K562 (cell line): Measurements from ENCODE around the gene AKAP3. TPM values are rescaled to one million over a fixed set of nuclear protein-coding genes. Genes with fewer than 3 reads are reported as not detected.
A peak's percentile ranks its signal among the peaks of the same experiment; 100 is the strongest.

Experiments
- ARID1B ChIP-seq: fragments of 450-650 bp; IDR thresholded peaks from 2 replicates; pipeline ENCODE4 v1.6.1; 2016; ENCODE audit warnings: antibody characterized with exemption, mild to moderate bottlenecking, inconsistent platforms
- CBX2 ChIP-seq: fragments of 200-600 bp; sonication (generic); IDR thresholded peaks from one replicate; pipeline ENCODE4 v1.6.1; 2012; ENCODE audit warnings: mild to moderate bottlenecking, low read length, inconsistent platforms; ENCODE audit not compliant: insufficient read depth, poor library complexity, severe bottlenecking
- CEBPB ChIP-seq: fragments of 450-650 bp; IDR thresholded peaks from 2 replicates; pipeline ENCODE4 v1.6.1; 2016; ENCODE audit warnings: missing genetic modification characterization, missing compliant biosample characterization
- EP300 ChIP-seq: IDR thresholded peaks from 2 replicates; pipeline ENCODE4 v1.6.1; 2012; ENCODE audit warnings: low read length, improper control_type of control experiment
- ETV1 ChIP-seq: fragments of 450-650 bp; conservative IDR thresholded peaks from 2 replicates; pipeline ENCODE4 v1.6.1; 2016; ENCODE audit warnings: missing genetic modification characterization, control low read depth, low read depth, missing compliant biosample characterization
- FOXA3 ChIP-seq, 2 experiments: fragments of 450-650 bp in 1 of 2; sonication (generic) in 1 of 2; formaldehyde crosslinking; IDR thresholded peaks in 1 of 2; conservative IDR thresholded peaks in 1 of 2; 2 replicates each; pipeline versions ENCODE4 v1.4.0 to v1.8.0; 2020 to 2022; ENCODE audit warnings: mild to moderate bottlenecking in 2 of 2, missing genetic modification reagents in 1 of 2
- FOXK1 ChIP-seq: sonication (generic); formaldehyde crosslinking; IDR thresholded peaks from 2 replicates; pipeline ENCODE4 v1.8.0; 2022; ENCODE audit warnings: missing genetic modification reagents, mild to moderate bottlenecking, borderline replicate concordance
- GABPB2 ChIP-seq: fragments of 250-450 bp; sonication (Bioruptor Pico); conservative IDR thresholded peaks from 2 replicates; pipeline ENCODE4 v1.5.1; 2021; ENCODE audit warnings: mild to moderate bottlenecking
- GATAD2B ChIP-seq: fragments of 450-650 bp; IDR thresholded peaks from 2 replicates; pipeline ENCODE4 v1.6.1; 2017; ENCODE audit warnings: mild to moderate bottlenecking, borderline replicate concordance
- GTF2E2 ChIP-seq: fragments of 200-800 bp; sonication (Bioruptor generic); IDR thresholded peaks from 2 replicates; pipeline ENCODE4 v1.6.1; 2016; ENCODE audit warnings: missing genetic modification characterization, missing compliant biosample characterization
- MAFK ChIP-seq: IDR thresholded peaks from 2 replicates; pipeline ENCODE4 v1.6.1; 2011; ENCODE audit warnings: low read length, improper control_type of control experiment
- NELFE ChIP-seq: IDR thresholded peaks from 2 replicates; pipeline ENCODE4 v1.6.1; 2011; ENCODE audit warnings: mild to moderate bottlenecking; ENCODE audit not compliant: insufficient read depth, insufficient read length
- POLR2AphosphoS5 ChIP-seq: IDR thresholded peaks from 2 replicates; pipeline ENCODE4 v1.6.1; 2011; ENCODE audit warnings: mild to moderate bottlenecking, low read depth, low read length, moderate library complexity; ENCODE audit not compliant: control insufficient read depth, insufficient read depth
- PURB ChIP-seq: sonication (generic); formaldehyde crosslinking; IDR thresholded peaks from 2 replicates; pipeline ENCODE4 v1.9.0; 2021; ENCODE audit warnings: low read depth, mild to moderate bottlenecking, missing genetic modification reagents
- RBFOX2 ChIP-seq: fragments of 200-400 bp; formaldehyde crosslinking; IDR thresholded peaks from 2 replicates; pipeline ENCODE4 v1.6.1; 2017; ENCODE audit warnings: low read depth, mild to moderate bottlenecking, low read length, moderate library complexity
- RBM25 ChIP-seq: fragments of 200-400 bp; formaldehyde crosslinking; IDR thresholded peaks from 2 replicates; pipeline ENCODE4 v1.6.1; 2018; ENCODE audit warnings: low read length, low read depth, moderate library complexity; ENCODE audit not compliant: severe bottlenecking
- RCOR1 ChIP-seq, 2 experiments: IDR thresholded peaks; 2 replicates each; pipeline ENCODE4 v1.6.1; 2012; ENCODE audit warnings: low read depth in 2 of 2, low read length in 2 of 2, borderline replicate concordance in 1 of 2, improper control_type of control experiment in 1 of 2
- SMAD4 ChIP-seq: fragments of 250-450 bp; sonication (Bioruptor Pico); conservative IDR thresholded peaks from 2 replicates; pipeline ENCODE4 v1.8.0; 2021; ENCODE audit warnings: inconsistent platforms, mild to moderate bottlenecking, moderate library complexity
- SMARCE1 ChIP-seq: fragments of 450-650 bp; IDR thresholded peaks from 2 replicates; pipeline ENCODE4 v1.7.1; 2016; ENCODE audit warnings: mild to moderate bottlenecking
- SNIP1 ChIP-seq: fragments of 450-650 bp; IDR thresholded peaks from 2 replicates; pipeline ENCODE4 v1.7.1; 2017; ENCODE audit warnings: low read depth, mild to moderate bottlenecking
- TBL1XR1 ChIP-seq, 2 experiments: IDR thresholded peaks; 2 replicates each; pipeline ENCODE4 v1.6.1; 2012; ENCODE audit warnings: improper control_type of control experiment in 2 of 2, low read length in 2 of 2, mild to moderate bottlenecking in 1 of 2
- ZKSCAN3 ChIP-seq: fragments of 250-450 bp; sonication (Bioruptor Pico); IDR thresholded peaks from 2 replicates; pipeline ENCODE4 v1.4.0; 2020
- ZNF165 ChIP-seq: fragments of 250-450 bp; sonication (Bioruptor Pico); IDR thresholded peaks from 2 replicates; pipeline ENCODE4 v1.4.0; 2020; ENCODE audit warnings: borderline replicate concordance
- ZNF239 ChIP-seq: fragments of 250-450 bp; sonication (Bioruptor Pico); IDR thresholded peaks from 2 replicates; pipeline ENCODE4 v1.4.0; 2020; ENCODE audit warnings: mild to moderate bottlenecking
- ZNF408 ChIP-seq: fragments of 250-450 bp; sonication (Bioruptor Pico); IDR thresholded peaks from 2 replicates; pipeline ENCODE4 v1.4.0; 2020; ENCODE audit warnings: low read depth, mild to moderate bottlenecking, moderate library complexity
- ZNF445 ChIP-seq: fragments of 250-450 bp; sonication (Bioruptor Pico); IDR thresholded peaks from 2 replicates; pipeline ENCODE4 v1.4.0; 2020; ENCODE audit warnings: low read depth, mild to moderate bottlenecking, moderate library complexity
- ZNF699 ChIP-seq: fragments of 250-450 bp; sonication (Bioruptor Pico); IDR thresholded peaks from 2 replicates; pipeline ENCODE4 v1.8.0; 2021; ENCODE audit warnings: mild to moderate bottlenecking, moderate library complexity; ENCODE audit not compliant: insufficient replicate concordance
- ZNF778 ChIP-seq: fragments of 450-650 bp; formaldehyde crosslinking; IDR thresholded peaks from 2 replicates; pipeline ENCODE4 v1.4.0; 2020; ENCODE audit warnings: mild to moderate bottlenecking, moderate library complexity
- polyA plus RNA-seq, 8 experiments: library from polyadenylated mRNA; depleted of rRNA in 4 of 8; stranded (reverse) in 5 of 8; unstranded in 3 of 8; fragments of >200 nt; fragmentation: Nextera tagmentation in 2 of 8; fragmentation: Illumina TruSeq in 1 of 8; extraction: Ambion mirVana in 2 of 8; extraction: Trizol in 1 of 8; gene quantifications; 2 replicates each; pipeline versions ENCODE4 v1.2.1 to v1.2.3, GENCODE V29; 2011 to 2014; ENCODE audit warnings: inconsistent platforms in 1 of 8, missing spikeins in 1 of 8
- total RNA-seq, 7 experiments: library from RNA; depleted of rRNA in 6 of 7; stranded (reverse); fragments of >200 nt in 6 of 7; fragmentation: Illumina TruSeq in 2 of 7; extraction: Trizol in 2 of 7; gene quantifications; 2 replicates each; pipeline versions ENCODE4 v1.2.1 to v1.2.3, GENCODE V29; 2011 to 2021; ENCODE audit warnings: low replicate concordance in 1 of 7
- TF ChIP-seq, protein P1 (sequence below): fragments of 250-450 bp; sonication (Bioruptor Pico); IDR thresholded peaks from 2 replicates; pipeline ENCODE4 v1.8.0; 2021; ENCODE audit warnings: mild to moderate bottlenecking, moderate library complexity
- TF ChIP-seq, protein P2 (sequence below): fragments of 450-650 bp; formaldehyde crosslinking; IDR thresholded peaks from 2 replicates; pipeline ENCODE4 v1.4.0; 2022; ENCODE audit warnings: mild to moderate bottlenecking, moderate library complexity

AKAP3 gene
- total and polyA plus RNA-seq, 9 of the 15 experiments (the other 6 are each of a cell fraction or from before 2014, with no cell fraction given), result 0.17 to 2.8 (median 0.43) TPM

DNA sequence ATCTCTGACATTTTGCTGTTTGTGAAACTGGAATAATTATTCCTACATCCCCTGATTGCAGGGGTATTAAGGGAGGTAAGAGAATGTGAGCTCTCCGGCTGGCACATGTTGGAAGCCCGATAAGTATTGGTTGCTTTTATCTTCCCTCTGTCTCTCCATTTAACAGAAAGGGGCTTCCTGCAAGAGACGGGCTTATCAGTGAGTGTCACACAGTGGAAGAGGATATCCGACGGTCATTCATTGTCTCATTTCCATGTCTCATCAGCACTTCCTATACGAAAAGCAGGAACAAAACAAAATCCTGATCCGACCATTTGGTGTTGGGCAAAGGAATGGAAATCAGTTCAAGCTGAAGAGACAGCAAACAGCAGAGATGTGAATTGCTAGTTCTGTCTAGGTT is 76.2 kb downstream of the AKAP3 start (continued):
- TF ChIP-seq SNIP1, result no peak
- peak; percentile 38; the same call in 1 of the 2 replicates for TF ChIP-seq POLR2AphosphoS5
- TF ChIP-seq ZNF165 (CRISPR knock-in tag), result no peak
- no peak for TF ChIP-seq RBFOX2
- peak in 1 of 2 experiments; percentile 62; a peak in 1 of 4 replicates for TF ChIP-seq RCOR1 (IDR thresholded peaks at IDR 0.05; ENCODE audit: borderline replicate concordance in 1 of 2, low read depth in 2 of 2, low read length in 2 of 2)
- TF ChIP-seq GABPB2 (CRISPR knock-in tag), result no peak
- TF ChIP-seq RBM25, result no peak
- peak; percentile 86 for TF ChIP-seq ARID1B
- no peak for TF ChIP-seq ZNF239 (CRISPR knock-in tag)
- no peak for TF ChIP-seq ZNF699 (CRISPR knock-in tag)
- no peak for TF ChIP-seq GATAD2B
- TF ChIP-seq TBL1XR1 (IDR thresholded peaks at IDR 0.05; ENCODE audit: low read length in 2 of 2), result 0 out of 4 replicates have a peak, but pooled peaks of 1 of the 2 experiments have one; percentile 35
- peak; percentile 44; the same call in 1 of the 2 replicates for TF ChIP-seq SMARCE1
- TF ChIP-seq ZNF445 (CRISPR knock-in tag), result no peak
- TF ChIP-seq, protein P1, sequence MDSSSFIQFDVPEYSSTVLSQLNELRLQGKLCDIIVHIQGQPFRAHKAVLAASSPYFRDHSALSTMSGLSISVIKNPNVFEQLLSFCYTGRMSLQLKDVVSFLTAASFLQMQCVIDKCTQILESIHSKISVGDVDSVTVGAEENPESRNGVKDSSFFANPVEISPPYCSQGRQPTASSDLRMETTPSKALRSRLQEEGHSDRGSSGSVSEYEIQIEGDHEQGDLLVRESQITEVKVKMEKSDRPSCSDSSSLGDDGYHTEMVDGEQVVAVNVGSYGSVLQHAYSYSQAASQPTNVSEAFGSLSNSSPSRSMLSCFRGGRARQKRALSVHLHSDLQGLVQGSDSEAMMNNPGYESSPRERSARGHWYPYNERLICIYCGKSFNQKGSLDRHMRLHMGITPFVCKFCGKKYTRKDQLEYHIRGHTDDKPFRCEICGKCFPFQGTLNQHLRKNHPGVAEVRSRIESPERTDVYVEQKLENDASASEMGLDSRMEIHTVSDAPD (CRISPR knock-in tag), result no peak
- TF ChIP-seq, protein P2, sequence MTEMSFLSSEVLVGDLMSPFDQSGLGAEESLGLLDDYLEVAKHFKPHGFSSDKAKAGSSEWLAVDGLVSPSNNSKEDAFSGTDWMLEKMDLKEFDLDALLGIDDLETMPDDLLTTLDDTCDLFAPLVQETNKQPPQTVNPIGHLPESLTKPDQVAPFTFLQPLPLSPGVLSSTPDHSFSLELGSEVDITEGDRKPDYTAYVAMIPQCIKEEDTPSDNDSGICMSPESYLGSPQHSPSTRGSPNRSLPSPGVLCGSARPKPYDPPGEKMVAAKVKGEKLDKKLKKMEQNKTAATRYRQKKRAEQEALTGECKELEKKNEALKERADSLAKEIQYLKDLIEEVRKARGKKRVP (CRISPR knock-in tag), result no peak
- no peak for TF ChIP-seq MAFK
- TF ChIP-seq ZNF778 (CRISPR knock-in tag), result no peak
- TF ChIP-seq ZKSCAN3 (CRISPR knock-in tag), result no peak
- no peak for TF ChIP-seq NELFE
- peak; percentile 67; the same call in 1 of the 2 replicates for TF ChIP-seq EP300
- no peak for TF ChIP-seq CEBPB (tag)
- TF ChIP-seq ZNF408, result no peak
- no peak for TF ChIP-seq FOXK1
- TF ChIP-seq GTF2E2, result no peak
- 0 out of 2 replicates have a peak, but pooled peaks have one; percentile 33 for TF ChIP-seq SMAD4 (CRISPR knock-in tag)
- TF ChIP-seq PURB, result no peak
- TF ChIP-seq CBX2, result no peak
- TF ChIP-seq FOXA3 (CRISPR knock-in tag; conservative IDR thresholded peaks at IDR 0.05 in 1 of 2, IDR thresholded peaks at IDR 0.05 in 1 of 2), result no peak
- 0 out of 2 replicates have a peak, but pooled peaks have one; percentile 44 for TF ChIP-seq ETV1 (tag)
